Adipocyte (in vitro differentiated cells): ENCODE measurements around the gene TXLNA.
"Not testable (repeated sequence)": the region's sequence is repeated elsewhere in the genome, so short reads cannot be mapped to it uniquely, and the experiment has no call there.

Experiments used
- DNase-seq: peaks from one replicate; pipeline ENCODE4 v3.0.0-alpha.2; 2015; ENCODE audit warnings: low read depth
- H3K27me3 ChIP-seq: replicated peaks from 2 replicates; pipeline ENCODE4 v1.7.0; 2013; ENCODE audit warnings: mild to moderate bottlenecking, low read length, moderate library complexity; ENCODE audit not compliant: control insufficient read depth, insufficient read depth
- H3K36me3 ChIP-seq: 2 replicates; pipeline ENCODE4 v1.7.0; 2013; ENCODE audit warnings: low read length, mild to moderate bottlenecking, moderate library complexity; ENCODE audit not compliant: control insufficient read depth, insufficient read depth, severe bottlenecking
- H3K4me1 ChIP-seq: 2 replicates; pipeline ENCODE4 v1.7.0; 2013; ENCODE audit warnings: mild to moderate bottlenecking, low read length, moderate library complexity; ENCODE audit not compliant: control insufficient read depth, insufficient read depth
- H3K4me3 ChIP-seq: 2 replicates; pipeline ENCODE4 v1.7.0; 2013; ENCODE audit warnings: mild to moderate bottlenecking, low read length, moderate library complexity
- H3K9ac ChIP-seq: 2 replicates; pipeline ENCODE4 v1.7.0; 2013; ENCODE audit warnings: mild to moderate bottlenecking, low read length, moderate library complexity
- H3K9me3 ChIP-seq: 2 replicates; pipeline ENCODE4 v1.7.0; 2013; ENCODE audit warnings: mild to moderate bottlenecking, low read length, moderate library complexity; ENCODE audit not compliant: control insufficient read depth

The TXLNA gene

GRCh38 chr1:32163405-32163804 lies 16.1 kb upstream of the TXLNA start:
- DNase-seq = no peak
- Histone ChIP-seq H3K36me3 (peaks cover 86% of the 10 kb centered on the region), H3K27me3 (no peaks in the 10 kb centered on the region), H3K4me3 (no peak overlapping the region), H3K4me1 (peaks cover 6% of the 10 kb centered on the region), H3K9me3 (no peaks in the 10 kb centered on the region), H3K9ac (no peak overlapping the region)

DNA sequence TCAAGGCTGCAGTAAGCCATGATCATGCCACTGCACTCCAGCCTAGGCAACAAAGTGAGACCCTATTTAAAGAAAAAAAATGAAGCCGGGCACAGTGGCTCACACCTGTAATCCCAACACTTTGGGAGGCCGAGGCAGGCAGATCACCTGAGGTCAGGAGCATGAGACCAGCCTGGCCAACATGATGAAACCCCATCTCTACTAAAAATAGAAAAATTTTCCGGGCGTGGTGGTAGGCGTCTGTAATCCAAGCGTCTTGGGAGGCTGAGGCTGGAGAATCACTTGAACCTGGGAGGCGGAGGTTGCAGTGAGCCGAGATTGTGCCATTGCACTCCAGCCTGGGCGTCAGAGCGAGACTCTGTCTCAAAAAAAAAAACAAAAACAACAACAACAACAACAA lies 13.8 kb upstream of the TXLNA start:
- not testable (repeated sequence) for H3K9ac ChIP-seq, H3K4me3 ChIP-seq, H3K4me1 ChIP-seq, H3K9me3 ChIP-seq, DNase-seq, H3K27me3 ChIP-seq
- peaks cover 77% of the 10 kb centered on the region for H3K36me3 ChIP-seq

DNA sequence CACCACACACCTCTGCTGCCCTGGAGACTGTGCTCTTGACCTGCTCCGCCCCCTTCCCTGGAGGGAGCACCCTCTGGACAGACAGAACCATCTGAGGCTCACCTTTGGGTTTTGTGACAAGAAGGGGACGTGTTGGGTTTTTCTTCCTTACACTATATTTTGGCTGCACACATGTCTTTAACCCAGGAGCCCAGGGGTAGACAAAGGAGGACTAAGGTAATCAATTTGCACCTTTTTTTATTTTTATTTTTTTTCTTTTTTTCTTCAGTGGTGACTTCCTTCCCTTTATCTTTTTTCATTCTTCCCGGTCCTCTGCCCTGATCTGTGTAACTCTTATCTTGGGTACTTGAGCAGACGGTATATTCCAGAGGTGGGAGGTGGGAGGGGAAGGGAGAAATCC lies 8.5 kb upstream of the TXLNA start:
- Histone ChIP-seq H3K4me1 (no peaks in the 10 kb centered on the region), H3K4me3 (no peak overlapping the region), H3K9me3 (no peaks in the 10 kb centered on the region), H3K9ac (no peak overlapping the region), H3K36me3 (peaks cover 78% of the 10 kb centered on the region), H3K27me3 (no peaks in the 10 kb centered on the region)
- no peak for DNase-seq

DNA sequence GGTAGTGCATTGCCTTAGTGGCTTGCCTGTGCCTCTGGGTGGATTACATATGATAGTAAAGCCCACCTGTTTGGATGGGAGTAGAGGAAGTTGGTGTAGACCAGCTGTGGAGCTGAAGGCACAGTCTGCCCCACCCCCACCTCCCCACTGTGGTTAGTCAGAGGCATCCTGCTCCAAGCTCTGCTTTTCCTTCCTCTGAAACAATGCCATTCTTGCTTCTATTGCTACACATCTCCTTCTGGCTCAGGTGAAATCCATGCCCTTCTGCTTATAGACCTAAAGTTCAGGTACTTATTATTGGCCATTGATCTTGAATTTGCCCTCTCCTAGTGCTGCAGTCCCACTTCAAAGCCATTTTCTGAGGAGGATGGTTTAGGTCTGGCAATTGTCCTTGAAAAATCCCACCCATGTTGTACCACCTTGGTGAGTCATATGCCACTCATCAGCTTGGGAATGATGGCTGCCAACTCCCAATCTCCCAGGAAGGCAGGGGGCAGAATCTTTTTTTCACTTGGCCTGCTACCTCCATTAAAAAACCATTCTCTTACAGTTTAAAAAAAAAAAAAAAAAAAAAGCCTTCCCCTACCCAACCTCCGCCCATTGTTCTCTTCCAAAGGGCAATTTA lies 6.7 kb upstream of the TXLNA start:
- H3K4me1 ChIP-seq = peaks cover 1% of the 10 kb centered on the region
- no peaks in the 10 kb centered on the region for H3K27me3 ChIP-seq
- H3K9me3 ChIP-seq = no peaks in the 10 kb centered on the region
- no peak overlapping the region for H3K4me3 ChIP-seq
- no peak for DNase-seq
- no peak overlapping the region for H3K9ac ChIP-seq
- H3K36me3 ChIP-seq = peaks cover 66% of the 10 kb centered on the region

DNA sequence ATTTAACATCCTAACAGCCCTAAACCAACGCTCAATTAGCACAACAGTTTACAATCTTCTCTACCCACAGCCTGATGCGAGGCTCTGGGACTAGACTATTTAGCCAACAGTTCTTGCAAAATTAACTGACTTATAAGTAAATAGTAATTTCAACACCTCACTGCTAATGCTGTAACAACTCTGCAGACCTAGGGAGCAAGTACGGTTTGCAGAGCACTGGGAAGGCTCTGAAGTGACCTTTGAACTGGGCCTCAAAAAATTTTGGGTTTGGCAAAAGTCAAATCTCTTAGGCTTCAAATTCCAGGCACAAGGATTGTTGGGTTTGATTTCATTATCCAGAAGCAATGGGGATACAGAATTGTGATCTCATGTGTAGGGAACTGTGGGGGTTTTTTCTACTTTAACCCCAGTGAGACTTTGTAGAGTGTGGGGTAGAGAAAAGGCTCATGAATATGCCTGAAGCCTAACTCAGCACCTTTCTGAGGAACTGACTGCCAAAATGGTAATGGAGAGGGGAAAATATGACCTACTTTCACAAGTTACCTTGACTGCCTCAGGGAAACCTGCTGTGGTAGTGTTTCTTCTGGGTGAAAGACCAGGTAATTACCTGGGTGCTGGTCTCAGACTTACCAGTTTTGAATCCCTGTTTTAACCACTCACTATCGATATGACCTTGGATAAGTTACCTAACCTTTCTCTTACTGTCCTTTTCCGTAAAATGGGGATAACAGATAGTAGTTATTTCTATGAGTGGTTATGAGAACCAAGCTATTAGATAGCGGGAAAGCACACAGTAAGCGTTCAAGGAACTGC lies 889 bp upstream of the TXLNA start:
- peak overlapping the region; percentile 86 for H3K4me3 ChIP-seq
- DNase-seq = no peak

GRCh38 chr1:32179193-32179442 lies 357 bp upstream of the TXLNA start:
- Histone ChIP-seq H3K4me3 (peak overlapping the region; percentile 86), H3K27me3 (no peaks in the 10 kb centered on the region), H3K9ac (peak overlapping the region; percentile 99), H3K4me1 (peaks cover 41% of the 10 kb centered on the region), H3K36me3 (peaks cover 16% of the 10 kb centered on the region), H3K9me3 (no peaks in the 10 kb centered on the region)
- no peak for DNase-seq

More for the DNA sequence above, 889 bp upstream of the TXLNA start:
- Histone ChIP-seq H3K9ac (peak overlapping the region; percentile 99), H3K36me3 (peaks cover 18% of the 10 kb centered on the region), H3K4me1 (peaks cover 37% of the 10 kb centered on the region), H3K9me3 (no peaks in the 10 kb centered on the region), H3K27me3 (no peaks in the 10 kb centered on the region)

GRCh38 chr1:32180186-32181060 lies 948 bp downstream of the TXLNA start:
- peaks cover 14% of the 10 kb centered on the region for H3K36me3 ChIP-seq
- H3K9ac ChIP-seq = peak overlapping the region; percentile 99
- H3K27me3 ChIP-seq = no peaks in the 10 kb centered on the region
- peak; percentile 80 for DNase-seq
- H3K4me3 ChIP-seq = peak overlapping the region; percentile 86
- H3K9me3 ChIP-seq = no peaks in the 10 kb centered on the region
- H3K4me1 ChIP-seq = peaks cover 49% of the 10 kb centered on the region

- DNase-seq = no peak
- H3K27me3 ChIP-seq = no peaks in the 10 kb centered on the region
- peak overlapping the region; percentile 99 for H3K9ac ChIP-seq
- peaks cover 49% of the 10 kb centered on the region for H3K4me1 ChIP-seq
- H3K9me3 ChIP-seq = no peaks in the 10 kb centered on the region
- H3K36me3 ChIP-seq = peaks cover 20% of the 10 kb centered on the region
- peak overlapping the region; percentile 86 for H3K4me3 ChIP-seq
Observed at GRCh38 chr1:32181065-32181464, 1.6 kb downstream of the TXLNA start.

GRCh38 chr1:32181563-32181962 lies 2.1 kb downstream of the TXLNA start:
- DNase-seq = no peak
- Histone ChIP-seq H3K27me3 (no peaks in the 10 kb centered on the region), H3K9me3 (no peaks in the 10 kb centered on the region), H3K9ac (peak overlapping the region; percentile 99), H3K36me3 (peaks cover 25% of the 10 kb centered on the region), H3K4me3 (peak overlapping the region; percentile 86), H3K4me1 (peaks cover 49% of the 10 kb centered on the region)

- Histone ChIP-seq H3K27me3 (no peaks in the 10 kb centered on the region), H3K9ac (peak overlapping the region; percentile 99), H3K9me3 (no peaks in the 10 kb centered on the region), H3K4me3 (peak overlapping the region; percentile 86), H3K4me1 (peaks cover 49% of the 10 kb centered on the region), H3K36me3 (peaks cover 30% of the 10 kb centered on the region)
- DNase-seq = no peak
Observed at GRCh38 chr1:32182060-32182459, 2.6 kb downstream of the TXLNA start.

GRCh38 chr1:32184650-32185049 lies 5.2 kb downstream of the TXLNA start:
- Histone ChIP-seq H3K4me3 (peak overlapping the region; percentile 24), H3K36me3 (peaks cover 56% of the 10 kb centered on the region)

More at GRCh38 chr1:32184650-32185049, 5.2 kb downstream of the TXLNA start:
- Histone ChIP-seq H3K27me3 (no peaks in the 10 kb centered on the region), H3K9ac (no peak overlapping the region), H3K9me3 (no peaks in the 10 kb centered on the region), H3K4me1 (peaks cover 33% of the 10 kb centered on the region)
- no peak for DNase-seq
